ENCODE results near the gene C2orf74. TPM values are rescaled to one million over a fixed set of nuclear protein-coding genes. Genes with fewer than 3 reads are reported as not detected.
"Not testable (repeated sequence)": the region's sequence is repeated elsewhere in the genome, so short reads cannot be mapped to it uniquely, and the experiment has no call there.

Gene C2orf74
- total RNA-seq, 2 experiments from 2014 or later, result 7.1 to 9.1 TPM

DNA sequence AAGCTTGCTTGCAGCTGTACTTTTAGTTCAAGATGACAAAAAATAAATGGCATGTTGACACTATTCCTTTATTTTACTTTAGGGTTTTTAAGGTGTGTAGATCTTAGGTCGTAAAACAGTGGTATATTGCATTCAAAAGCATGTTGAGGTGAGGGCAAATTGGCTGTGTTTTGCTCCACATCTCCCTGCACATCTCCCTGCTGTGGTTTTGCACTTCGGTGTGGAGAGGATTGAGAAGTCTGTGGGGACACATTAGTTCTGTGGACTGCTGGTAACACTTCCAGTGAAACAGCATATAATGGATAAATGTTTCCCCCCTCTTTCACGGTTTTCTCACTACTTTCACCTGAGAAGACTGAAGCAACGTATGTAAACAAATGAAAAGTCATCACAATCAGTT is 25.1 kb downstream of the C2orf74 start:
- H3K4me3 Mint-ChIP-seq, result no peak overlapping the region
- H3K4me1 Mint-ChIP-seq, result peaks cover 30% of the 10 kb centered on the region
- CTCF ChIA-PET, result interaction anchor here (1.3 kb wide), 1 partner anchor 27 kb away, joined by 3 read pairs; no protein-coding TSS in a partner anchor
- H3K9me3 Mint-ChIP-seq, result no peaks in the 10 kb centered on the region
- DNase-seq, result no peak
- POLR2A ChIA-PET, result no interaction called here
- no peak overlapping the region for H3K27ac Mint-ChIP-seq
- no peaks in the 10 kb centered on the region for H3K27me3 Mint-ChIP-seq
- H3K36me3 Mint-ChIP-seq (ENCODE audit: low read depth), result peaks cover 79% of the 10 kb centered on the region

DNA sequence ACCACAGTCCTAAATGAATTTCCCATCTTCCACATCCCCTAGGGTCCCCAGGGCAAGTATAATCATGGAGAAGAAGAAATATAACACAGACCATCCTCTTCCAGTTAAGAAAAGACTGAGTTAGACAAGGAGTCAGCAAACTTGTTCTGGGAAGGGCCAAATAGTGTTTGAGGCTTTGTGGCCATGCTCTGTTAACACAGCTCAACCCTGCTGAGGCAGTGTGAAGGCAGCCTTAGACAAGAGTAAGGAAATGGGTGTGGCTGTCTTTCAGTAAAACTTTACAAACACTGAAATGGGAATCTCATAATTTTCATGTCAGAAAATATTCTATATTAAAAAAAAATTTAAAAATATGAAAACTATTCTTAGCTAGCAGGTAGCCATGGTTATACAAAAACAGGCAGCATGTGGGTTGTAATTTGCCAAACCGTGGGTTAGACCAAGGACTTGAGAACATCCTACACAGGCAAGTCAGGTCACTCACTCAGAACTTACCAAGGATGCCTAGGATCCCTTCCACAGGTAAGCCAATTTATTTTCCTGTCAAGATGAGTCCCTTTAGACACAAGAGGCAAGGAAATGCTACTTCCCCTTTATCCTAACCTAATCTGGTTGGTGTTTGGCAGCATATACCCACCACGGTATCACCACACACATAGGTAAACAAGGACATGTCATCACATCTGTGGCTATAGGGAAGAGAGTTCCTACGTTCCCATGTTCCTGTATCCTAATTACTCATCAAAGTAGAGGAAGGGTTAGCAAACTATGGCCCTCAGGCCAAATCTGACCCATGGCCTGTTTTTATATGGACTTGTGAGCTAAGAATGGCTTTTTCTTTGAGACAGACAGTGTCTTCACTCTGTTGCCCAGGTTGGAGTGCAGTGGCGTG is 31.9 kb downstream of the C2orf74 start:
- H3K4me3 Mint-ChIP-seq, result no peak overlapping the region
- H3K36me3 Mint-ChIP-seq (ENCODE audit: low read depth), result peaks cover 43% of the 10 kb centered on the region
- ChIA-PET CTCF (interaction anchor here (0.6 to 1.3 kb wide), 5 partner anchors 11 to 619 kb away, joined by 3 to 6 read pairs (median 3); no protein-coding TSS in a partner anchor), POLR2A (interaction anchor here (0.7 kb wide), 1 partner anchor 177 kb away, joined by 3 read pairs; no protein-coding TSS in a partner anchor)
- H3K27ac Mint-ChIP-seq, result no peak overlapping the region
- no peaks in the 10 kb centered on the region for H3K27me3 Mint-ChIP-seq
- DNase-seq, result no peak
- no peaks in the 10 kb centered on the region for H3K9me3 Mint-ChIP-seq
- H3K4me1 Mint-ChIP-seq, result peaks cover 14% of the 10 kb centered on the region

GRCh38 chr2:61194646-61195045 is 32.7 kb downstream of the C2orf74 start:
- H3K9me3 Mint-ChIP-seq, DNase-seq, POLR2A ChIA-PET, H3K27ac Mint-ChIP-seq, H3K27me3 Mint-ChIP-seq, H3K4me3 Mint-ChIP-seq: not testable (repeated sequence)
- CTCF ChIA-PET, result interaction anchor here (0.6 to 1.3 kb wide), 2 partner anchors 20 to 111 kb away, joined by 3 to 6 read pairs; no protein-coding TSS in a partner anchor
- H3K36me3 Mint-ChIP-seq (ENCODE audit: low read depth), result peaks cover 45% of the 10 kb centered on the region
- peaks cover 14% of the 10 kb centered on the region for H3K4me1 Mint-ChIP-seq

DNA sequence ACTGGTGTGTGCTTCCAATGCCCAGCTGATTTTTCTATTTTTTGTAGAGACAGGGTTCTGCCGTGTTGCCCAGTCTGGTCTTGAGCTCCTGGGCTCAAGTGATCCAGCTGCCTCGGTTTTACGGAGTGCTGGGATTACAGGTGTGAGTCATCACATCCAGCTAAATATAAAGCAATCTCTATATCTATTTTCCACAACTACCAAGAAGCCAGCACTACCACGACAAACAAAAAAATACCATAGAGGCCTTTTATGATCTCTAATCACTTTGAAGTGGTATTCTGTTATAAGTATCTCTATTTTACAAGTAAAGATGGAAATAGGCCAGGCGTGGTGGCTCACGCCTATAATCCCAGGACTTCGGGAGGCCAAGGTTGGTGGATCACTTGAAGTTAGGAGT is 34.7 kb downstream of the C2orf74 start:
- ChIA-PET POLR2A (no interaction called here), CTCF (interaction anchor here (1.9 kb wide), 1 partner anchor 10 kb away, joined by 6 read pairs; no protein-coding TSS in a partner anchor)
- H3K4me3 Mint-ChIP-seq, result no peak overlapping the region
- H3K4me1 Mint-ChIP-seq, result peaks cover 12% of the 10 kb centered on the region
- no peaks in the 10 kb centered on the region for H3K9me3 Mint-ChIP-seq
- no peaks in the 10 kb centered on the region for H3K27me3 Mint-ChIP-seq
- H3K36me3 Mint-ChIP-seq (ENCODE audit: low read depth), result peaks cover 42% of the 10 kb centered on the region
- DNase-seq, result no peak
- no peak overlapping the region for H3K27ac Mint-ChIP-seq

- no peak overlapping the region for H3K27ac Mint-ChIP-seq
- H3K4me1 Mint-ChIP-seq, result no peaks in the 10 kb centered on the region
- ChIA-PET POLR2A (no interaction called here), CTCF (interaction anchor here (0.6 to 1.2 kb wide), 3 partner anchors 12 to 551 kb away, joined by 3 to 5 read pairs (median 3); no protein-coding TSS in a partner anchor)
- peaks cover 51% of the 10 kb centered on the region for H3K36me3 Mint-ChIP-seq (ENCODE audit: low read depth)
- H3K9me3 Mint-ChIP-seq, result no peaks in the 10 kb centered on the region
- DNase-seq, result no peak
- no peaks in the 10 kb centered on the region for H3K27me3 Mint-ChIP-seq
- H3K4me3 Mint-ChIP-seq, result no peak overlapping the region
Observed at GRCh38 chr2:61205132-61205531, 43.1 kb downstream of the C2orf74 start.

- POLR2A ChIA-PET, result interaction anchor here (0.6 kb wide), 1 partner anchor 12 kb away, joined by 5 read pairs; no protein-coding TSS in a partner anchor
Observed at GRCh38 chr2:61210332-61210981, 48.5 kb downstream of the C2orf74 start.

GRCh38 chr2:61214171-61214570 is 52.2 kb downstream of the C2orf74 start:
- DNase-seq, result no peak
- ChIA-PET CTCF (interaction anchor here (0.7 to 1.4 kb wide), 4 partner anchors 9 to 27 kb away, joined by 3 read pairs; no protein-coding TSS in a partner anchor), POLR2A (no interaction called here)
- Mint-ChIP-seq H3K4me3 (no peak overlapping the region), H3K9me3 (no peaks in the 10 kb centered on the region), H3K4me1 (no peaks in the 10 kb centered on the region), H3K36me3 (ENCODE audit: low read depth) (peaks cover 26% of the 10 kb centered on the region), H3K27me3 (no peaks in the 10 kb centered on the region), H3K27ac (no peak overlapping the region)

More at GRCh38 chr2:61210332-61210981, 48.5 kb downstream of the C2orf74 start:
- Mint-ChIP-seq H3K27ac (no peak overlapping the region), H3K4me1 (no peaks in the 10 kb centered on the region), H3K4me3 (no peak overlapping the region), H3K9me3 (no peaks in the 10 kb centered on the region), H3K36me3 (ENCODE audit: low read depth) (peaks cover 34% of the 10 kb centered on the region), H3K27me3 (no peaks in the 10 kb centered on the region)
- CTCF ChIA-PET, result interaction anchor here (1.0 to 1.6 kb wide), 2 partner anchors 10 to 45 kb away, joined by 3 read pairs; no protein-coding TSS in a partner anchor
- DNase-seq, result no peak

Other genes with a start within 250 kb of the C2orf74 start
- gene PEX13, start 144.5 kb upstream of the C2orf74 start, total RNA-seq, result 10 to 100 TPM; 14.3 to 14.5 TPM
- 1 to 10 TPM; 5.7 to 8.8 TPM for gene PUS10, start 143.9 kb upstream of the C2orf74 start, total RNA-seq
- gene SANBR, start 96.3 kb upstream of the C2orf74 start, total RNA-seq, result 10 to 100 TPM; 11.6 to 11.7 TPM